DMS79 treated with DMSO at 0.1 percent for 48 hours (cell line): ENCODE results near the gene CYP3A7.
"Not testable (repeated sequence)": the region's sequence is repeated elsewhere in the genome, so short reads cannot be mapped to it uniquely, and the experiment has no call there.

Experiments used
- DNase-seq: peaks from one replicate; lab custom pipeline; 2025; lab: John Stamatoyannopoulos, UW

Gene CYP3A7

DNA sequence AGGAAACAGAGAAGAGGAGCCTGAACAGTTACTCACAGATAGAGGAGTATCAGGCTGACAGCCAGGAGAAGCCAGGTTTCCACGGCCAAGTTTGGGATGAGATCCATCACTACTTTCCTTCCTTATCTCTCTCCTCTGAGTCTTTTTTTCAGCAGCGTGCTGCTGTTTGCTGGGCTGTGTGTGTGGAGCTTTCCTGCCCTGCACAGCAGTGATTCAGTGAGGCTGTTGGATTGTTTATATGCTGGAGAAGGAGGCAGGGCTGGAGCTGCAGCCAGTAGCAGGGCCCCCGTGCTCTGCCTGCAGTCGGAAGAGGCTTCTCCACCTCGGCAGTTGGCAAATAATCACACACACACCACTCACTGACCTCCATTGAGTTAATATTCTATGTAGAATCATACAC is at the start of gene CYP3A7:
Gene CYP3A7 (minus strand): TSS at position 210 of the 400 bp plus-strand sequence. CDS start 103 bp downstream, at position 107.
- DNase-seq, result no peak

DNA sequence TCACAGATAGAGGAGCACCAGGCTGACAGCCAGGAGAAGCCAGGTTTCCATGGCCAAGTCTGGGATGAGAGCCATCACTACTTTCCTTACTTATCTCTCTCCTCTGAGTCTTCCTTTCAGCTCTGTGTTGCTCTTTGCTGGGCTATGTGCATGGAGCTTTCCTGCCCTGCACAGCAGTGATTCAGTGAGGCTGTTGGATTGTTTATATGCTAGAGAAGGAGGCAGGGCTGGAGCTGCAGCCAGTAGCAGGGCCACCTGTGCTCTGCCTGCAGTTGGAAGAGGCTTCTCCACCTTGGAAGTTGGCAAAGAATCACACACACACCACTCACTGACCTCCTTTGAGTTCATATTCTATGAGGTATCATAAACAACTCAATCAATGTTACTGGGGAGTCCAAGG is 49.0 kb upstream of the CYP3A7 start, which contains the start of gene CYP3A4:
Gene CYP3A4 (minus strand): TSS at position 178 of the 400 bp plus-strand sequence. CDS start 103 bp downstream, at position 75.
- DNase-seq, result no peak

DNA sequence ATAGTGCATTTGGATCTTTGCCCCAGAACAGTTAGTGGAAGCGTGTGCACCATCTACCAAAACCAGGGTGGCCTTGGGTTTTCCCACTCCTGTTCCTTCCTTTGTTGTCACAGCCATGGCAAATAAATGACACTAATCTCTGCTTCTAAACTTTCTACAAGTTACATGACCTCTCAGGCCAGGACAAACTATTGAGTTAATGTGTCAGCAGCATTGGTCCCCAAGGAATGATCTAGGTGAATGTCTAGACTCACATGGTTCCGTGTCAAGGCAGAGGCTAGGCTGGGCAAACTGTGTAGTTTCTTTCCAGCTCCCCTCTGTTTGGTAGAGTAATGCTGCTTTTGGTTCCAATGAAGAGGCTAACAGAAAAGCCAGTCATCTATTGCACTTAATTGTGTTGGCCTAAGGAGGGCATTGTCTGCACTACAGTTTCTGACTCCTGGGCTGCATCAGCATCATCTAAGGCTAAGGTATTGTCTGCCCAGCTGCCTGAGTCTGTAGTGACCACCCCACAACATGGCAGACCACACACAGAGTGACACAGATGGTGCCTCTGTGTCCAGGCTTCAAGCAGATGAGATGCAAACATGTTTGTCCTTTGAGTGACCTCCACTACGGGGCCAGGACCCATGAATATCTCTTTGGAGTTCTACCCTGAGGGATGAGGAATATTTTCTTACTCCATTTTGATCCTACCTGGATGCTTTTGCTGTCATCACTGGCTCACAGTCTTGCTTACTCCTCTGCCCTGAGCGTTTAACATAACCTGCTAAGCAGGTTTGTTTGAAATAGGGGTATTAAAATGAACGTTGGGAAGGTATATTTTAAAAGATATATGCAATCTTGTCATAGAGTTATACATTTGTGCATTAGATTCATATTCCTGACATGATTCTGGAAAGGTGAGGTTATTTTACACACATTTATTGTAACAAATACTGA is 47.3 kb upstream of the CYP3A7 start:
- DNase-seq, result no peak

DNA sequence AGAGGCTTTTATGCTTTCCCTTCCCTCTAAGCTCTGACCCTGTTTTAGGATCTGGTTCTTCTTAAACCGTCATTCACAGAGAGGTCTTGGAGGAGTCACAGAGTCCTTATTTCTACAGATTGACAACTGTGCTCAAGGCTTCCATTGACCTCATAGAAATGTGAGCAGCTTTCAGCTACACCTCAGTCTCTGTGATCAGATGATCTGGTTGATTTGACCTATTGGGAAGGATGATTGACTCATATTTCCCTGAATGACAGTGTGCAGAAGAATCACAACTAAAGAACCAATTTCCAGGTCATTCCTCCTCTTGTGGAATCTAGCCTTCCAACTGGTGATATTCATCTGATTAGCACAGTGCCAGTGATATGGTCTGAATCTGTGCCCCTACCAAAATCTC is 45.6 kb upstream of the CYP3A7 start:
- DNase-seq, result no peak

DNA sequence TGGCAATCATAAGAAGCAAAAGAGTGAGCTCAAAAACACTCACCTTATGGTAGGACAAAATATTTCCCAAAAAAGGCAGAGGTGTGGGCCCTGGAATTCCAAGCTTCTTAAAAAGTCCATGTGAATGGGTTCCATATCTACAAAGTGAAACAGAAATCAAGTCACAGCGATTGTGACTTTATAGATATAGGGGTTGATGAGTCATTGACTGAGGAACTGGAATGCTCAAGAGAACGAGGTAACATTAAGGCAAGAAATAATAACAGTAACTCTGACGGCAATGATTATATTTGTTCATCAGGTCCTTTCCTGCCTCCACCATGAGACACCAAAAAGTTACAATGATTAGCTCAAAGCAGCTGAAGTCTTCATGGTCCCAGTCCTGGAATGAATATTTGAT is 45.0 kb upstream of the CYP3A7 start:
- no peak for DNase-seq

DNA sequence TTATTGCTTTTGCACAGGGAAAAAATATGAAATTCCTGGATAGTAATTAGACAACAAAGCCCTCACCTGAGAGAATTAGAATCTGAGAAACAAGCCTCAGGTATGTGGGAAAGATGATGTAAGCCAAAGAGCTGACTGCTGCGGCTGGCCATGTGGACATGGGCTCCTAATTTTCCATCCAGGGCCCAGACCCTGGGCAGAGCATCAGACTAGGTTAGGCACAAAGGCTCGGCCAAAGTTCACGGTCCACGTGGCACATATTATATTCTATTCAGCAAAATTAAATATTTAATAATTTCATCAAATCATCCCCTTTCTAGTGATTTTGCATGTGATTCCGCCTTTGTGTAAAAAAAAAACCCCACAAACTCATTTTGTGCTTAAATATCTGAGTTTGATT is 43.9 kb upstream of the CYP3A7 start:
- no peak for DNase-seq

DNA sequence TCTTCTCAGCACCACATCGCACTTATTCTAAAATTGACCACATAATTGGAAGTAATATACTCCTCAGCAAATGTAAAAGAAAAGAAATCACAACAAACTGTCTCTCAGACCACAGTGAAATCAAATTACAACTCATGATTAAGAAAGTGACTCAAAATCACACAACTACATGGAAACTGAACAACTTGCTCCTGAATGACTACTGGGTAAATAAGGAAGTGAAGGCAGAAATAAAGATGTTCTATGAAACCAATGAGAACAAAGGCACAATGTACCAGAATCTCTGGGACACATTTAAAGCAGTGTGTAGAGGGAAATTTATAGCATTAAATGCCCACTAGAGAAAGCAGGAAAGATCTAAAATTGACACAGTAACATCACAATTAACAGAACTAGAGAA is 38.4 kb upstream of the CYP3A7 start:
- DNase-seq, result not testable (repeated sequence)

DNA sequence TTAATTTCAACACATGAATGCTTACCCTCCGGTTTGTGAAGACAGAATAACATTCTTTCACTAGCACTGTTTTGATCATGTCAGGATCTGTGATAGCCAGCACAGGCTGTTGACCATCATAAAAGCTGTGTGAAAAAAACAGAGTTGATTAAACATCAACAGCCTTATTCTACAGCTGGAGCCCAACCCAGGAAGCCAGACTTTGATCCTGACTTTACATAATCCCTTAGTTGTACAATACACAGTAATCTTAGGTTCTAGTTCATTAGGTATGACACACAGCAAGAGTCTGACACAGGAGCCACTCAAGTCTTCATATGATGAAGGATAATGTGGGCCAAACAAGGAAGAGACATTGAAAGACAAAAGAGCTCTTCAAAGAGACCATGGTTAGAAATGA is 37.6 kb upstream of the CYP3A7 start:
- no peak for DNase-seq

DNA sequence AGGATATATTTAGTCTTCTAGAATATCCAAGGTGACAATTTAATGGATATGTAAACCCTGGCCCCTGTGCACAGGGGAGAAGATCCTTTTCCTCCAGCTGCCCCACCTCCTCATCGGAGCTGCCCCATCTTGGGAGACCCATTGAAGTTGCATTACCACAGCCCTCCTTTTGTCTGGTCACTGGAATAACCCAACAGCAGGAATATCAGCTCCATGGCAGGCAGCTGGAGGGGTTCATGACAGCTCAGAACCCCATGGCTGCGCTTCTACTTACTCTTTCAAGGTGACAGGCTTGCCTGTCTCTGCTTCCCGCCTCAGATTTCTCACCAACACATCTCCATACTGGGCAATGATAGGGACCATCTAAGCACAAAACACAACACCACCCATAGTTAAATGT is 34.5 kb upstream of the CYP3A7 start:
- DNase-seq, result not testable (repeated sequence)

DNA sequence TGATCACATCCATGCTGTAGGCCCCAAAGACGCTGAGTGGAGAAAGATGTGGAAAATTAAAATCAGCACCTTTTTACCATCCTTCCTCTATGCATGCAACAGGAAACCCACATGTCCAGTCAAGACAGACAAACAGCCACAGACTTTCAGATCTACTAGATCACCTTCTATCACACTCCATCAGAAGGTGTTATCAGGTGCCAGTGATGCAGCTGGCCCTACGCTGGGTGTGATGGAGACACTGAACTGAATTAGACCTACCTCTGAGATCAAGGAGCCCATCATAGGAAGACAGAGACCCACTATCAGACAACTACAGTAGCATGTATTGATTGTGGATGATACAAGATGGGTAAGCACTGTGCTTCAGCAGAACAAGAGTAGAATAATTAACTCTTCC is 33.5 kb upstream of the CYP3A7 start:
- DNase-seq, result no peak

DNA sequence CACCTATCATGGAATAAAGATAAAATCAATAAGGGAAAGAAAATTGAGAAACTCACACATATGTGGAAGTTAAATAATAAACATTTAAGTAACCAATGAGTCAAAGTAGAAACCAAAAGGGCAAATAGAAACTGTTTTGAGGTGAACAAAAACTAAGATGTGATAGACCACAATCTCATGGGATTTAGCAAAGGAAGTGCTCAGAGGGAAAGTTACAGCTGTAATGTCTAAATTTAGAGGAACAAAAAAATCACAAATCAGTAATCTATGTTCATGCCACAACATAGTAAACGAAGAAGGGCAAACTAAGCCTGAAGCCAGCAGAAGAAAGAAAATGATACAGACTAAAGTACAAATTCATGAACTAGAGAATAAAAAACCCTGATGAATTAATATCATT is 32.7 kb upstream of the CYP3A7 start:
- no peak for DNase-seq

DNA sequence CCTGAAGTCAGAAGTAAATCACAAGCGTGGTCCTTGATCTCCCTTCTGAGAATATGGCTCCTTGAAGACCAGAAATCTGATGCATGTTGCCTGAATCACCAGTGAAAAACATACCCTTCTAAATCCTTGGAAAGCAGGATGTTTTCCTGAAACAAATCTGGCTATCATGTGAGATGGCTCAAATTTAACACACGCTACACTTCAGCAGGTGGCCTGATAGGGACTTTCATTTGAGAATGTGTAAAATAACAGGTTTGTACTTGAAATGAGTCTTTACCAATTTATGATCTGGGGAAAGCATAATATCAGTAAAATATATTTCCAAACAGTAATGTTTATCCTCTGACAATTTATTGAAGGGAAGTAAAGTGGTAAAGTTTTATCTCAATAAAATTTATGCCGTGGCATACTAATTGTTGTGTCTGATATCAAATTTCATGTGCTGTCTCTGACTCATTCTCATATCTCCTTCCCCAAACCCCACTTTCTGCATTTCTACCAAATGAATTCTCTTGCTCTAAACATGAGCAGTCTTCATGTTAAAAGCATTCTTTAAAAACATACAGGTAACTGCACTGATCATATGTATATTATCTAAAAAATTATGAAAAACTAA is 31.6 kb upstream of the CYP3A7 start:
- no peak for DNase-seq

DNA sequence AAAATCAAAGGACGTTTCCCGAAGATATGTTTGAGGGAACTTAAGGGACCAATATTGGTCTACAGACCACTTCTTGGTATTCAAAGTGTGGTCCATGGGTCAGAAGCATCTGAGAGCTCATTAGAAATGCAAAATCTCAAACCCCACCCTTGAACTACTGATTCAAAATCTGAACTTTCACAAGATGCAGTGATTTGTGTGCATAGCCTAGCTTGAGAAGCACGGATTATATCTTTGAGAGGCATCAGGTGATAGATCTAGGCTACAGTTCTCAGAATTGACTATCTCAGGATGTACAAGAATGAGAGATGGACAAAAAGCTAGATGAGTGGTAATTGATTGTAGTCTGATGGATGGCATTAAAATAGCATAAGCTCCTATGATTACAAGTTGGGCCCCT is 29.5 kb upstream of the CYP3A7 start:
- no peak for DNase-seq

DNA sequence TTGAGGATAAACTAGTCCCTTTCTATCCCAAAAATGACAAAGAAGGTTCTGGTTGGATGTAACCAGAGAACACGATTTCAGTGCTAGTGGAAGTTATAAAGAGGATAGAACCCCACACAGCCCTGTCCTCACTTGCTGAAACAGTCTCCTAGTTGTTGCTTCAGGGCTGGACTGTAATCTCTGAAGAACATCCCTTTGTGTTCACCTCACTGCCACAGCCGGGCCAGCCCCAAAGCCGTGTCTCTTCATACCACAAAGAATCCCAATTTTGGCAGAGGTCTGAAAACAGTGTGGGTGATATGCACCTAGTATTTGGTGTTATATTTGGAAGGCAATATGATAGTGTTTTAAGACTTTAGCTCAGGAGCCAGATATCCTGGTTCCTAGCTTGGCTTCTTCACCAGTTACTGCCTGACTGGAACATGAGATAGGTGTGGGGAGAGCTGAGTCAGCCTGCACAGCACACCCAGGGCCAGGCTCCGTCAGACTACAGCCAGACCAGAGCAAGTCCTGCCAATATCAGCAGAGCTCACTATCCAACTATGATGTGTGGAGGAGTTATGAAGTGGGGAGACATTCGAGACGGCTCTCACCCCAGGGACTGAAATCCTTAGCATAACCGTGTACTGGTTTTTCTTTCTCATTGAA is 27.8 kb upstream of the CYP3A7 start:
- DNase-seq, result no peak

DNA sequence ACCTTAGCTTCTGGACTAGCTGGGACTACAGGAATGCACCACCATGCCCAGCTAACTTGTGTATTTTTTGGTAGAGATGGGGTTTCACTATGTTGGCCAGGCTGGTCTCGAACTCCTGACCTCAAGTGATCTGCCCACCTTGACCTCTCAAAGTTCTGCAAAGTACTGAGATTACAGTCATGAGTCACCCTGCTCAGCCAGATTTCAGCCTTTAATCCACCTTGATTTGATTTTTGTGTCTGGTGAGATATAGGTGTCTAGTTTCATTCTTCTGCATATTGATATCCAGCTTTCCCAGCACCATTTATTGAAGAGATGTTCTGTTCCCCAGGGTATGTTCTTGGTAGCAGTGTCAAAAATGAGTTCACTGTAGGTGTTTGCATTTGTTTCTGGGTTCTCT is 20.1 kb upstream of the CYP3A7 start:
- DNase-seq, result no peak

DNA sequence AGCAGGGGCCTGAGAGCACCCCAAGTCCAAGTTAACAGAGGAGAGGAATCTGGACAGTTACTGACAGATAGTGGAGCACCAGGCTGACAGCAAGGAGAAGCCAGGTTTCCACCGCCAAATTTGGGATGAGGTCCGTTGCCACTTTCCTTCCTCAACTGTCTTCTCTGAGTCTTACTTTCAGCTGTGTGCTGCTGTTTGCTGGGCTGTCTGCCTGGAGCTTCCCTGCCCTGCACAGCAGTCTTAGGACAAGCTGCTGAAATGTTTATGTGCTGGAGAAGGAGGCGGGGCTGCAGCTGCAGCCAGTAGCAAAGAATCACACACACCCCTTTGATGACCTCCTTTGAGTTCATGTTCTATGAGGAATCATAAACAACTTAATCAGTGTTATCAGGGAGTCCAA is 17.4 kb upstream of the CYP3A7 start:
- DNase-seq, result no peak

DNA sequence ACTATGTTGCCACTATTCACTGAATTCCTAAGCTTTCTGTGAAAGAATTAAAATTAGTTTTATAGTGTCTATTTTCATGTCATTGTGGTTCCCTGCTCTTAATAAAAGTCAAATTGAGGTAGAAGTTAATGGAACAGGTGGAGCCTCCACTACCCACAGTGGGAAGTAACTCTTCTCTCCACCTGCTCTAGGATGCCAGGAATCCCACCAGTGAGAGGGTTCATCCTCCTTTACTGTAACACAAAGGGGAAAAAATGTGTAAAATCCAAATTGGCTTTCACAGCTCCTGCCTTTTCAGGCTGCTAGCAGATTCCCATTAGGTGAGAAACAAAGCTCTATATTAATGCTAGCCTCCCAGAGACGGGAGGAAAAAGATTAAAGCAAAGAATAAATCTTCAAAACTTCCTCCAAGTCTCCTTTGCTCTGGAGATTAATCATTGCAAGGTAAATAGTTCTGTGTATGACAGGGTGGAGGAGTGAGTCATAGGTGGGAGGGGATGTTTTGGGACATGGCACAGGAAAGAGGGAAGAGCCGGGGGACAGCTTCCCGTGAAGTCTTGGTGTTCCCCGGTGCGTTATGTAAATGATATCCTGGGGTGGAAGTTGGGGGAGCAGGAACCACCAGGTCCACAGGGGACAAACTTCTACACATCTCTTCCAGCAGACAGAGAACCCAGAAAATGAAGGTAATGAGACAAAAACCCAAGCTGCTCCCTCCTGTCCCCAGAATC is 16.5 kb upstream of the CYP3A7 start:
- DNase-seq, result not testable (repeated sequence)

DNA sequence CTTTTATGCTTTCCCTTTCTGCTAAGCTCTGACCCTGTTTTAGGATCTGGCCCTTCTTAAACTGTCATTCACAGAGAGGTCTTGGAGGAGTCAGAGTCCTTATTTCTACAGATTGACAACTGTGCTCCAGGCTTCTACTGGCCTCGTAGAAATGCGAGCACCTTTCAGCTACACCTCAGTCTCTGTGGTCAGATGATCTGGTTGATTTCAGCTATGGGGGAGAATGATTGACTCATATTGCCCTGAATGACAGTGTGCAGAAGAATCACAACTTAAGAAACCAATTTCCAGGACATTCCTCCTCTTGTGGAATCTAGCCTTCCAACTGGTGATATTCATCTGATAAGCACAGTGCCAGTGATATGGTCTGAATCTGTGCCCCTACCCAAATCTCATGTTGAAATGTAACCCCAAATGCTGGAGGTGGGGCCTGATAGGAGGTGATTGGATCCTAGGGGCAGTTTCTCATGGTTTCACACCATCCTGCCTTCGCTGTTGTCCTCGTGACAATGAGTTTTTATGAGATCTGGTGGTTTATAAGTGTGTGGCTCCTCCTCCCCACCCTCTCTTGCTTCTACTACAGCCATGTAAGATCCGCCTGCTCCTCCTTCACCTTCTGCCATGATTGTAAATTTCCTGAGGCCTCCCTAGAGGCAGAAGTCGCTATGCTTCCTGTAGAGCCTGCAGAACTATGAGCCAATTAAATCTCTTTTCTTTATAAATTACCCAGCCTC is 14.0 kb upstream of the CYP3A7 start:
- DNase-seq, result no peak

DNA sequence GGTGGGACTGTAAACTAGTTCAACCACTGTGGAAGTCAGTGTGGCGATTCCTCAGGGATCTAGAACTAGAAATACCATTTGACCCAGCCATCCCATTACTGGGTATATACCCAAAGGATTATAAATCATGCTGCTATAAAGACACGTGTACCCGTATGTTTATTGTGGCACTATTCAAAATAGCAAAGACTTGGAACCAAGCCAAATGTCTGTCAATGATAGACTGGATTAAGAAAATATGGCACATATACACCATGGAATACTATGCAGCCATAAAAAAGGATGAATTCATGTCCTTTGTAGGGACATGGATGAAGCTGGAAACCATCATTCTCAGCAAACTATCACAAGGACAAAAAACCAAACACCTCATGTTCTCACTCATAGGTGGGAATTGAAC is 11.9 kb upstream of the CYP3A7 start:
- not testable (repeated sequence) for DNase-seq

DNA sequence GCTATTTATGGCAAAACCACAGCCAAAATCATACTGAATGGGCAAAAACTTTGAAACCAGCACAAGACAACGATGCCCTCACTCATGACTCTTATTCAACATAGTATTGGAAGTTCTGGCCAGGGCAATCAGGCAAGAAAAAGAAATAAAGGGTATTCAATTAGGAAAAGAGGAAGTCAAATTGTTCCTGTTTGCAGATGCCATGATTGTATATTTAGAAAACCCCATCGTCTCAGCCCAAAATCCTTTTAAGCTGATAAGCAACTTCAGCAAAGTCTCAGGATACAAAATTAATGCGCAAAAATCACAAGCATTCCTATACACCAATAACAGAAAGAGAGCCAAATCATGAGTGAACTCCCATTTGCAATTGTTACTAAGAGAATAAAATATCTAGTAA is 10.4 kb upstream of the CYP3A7 start:
- DNase-seq, result not testable (repeated sequence)

DNA sequence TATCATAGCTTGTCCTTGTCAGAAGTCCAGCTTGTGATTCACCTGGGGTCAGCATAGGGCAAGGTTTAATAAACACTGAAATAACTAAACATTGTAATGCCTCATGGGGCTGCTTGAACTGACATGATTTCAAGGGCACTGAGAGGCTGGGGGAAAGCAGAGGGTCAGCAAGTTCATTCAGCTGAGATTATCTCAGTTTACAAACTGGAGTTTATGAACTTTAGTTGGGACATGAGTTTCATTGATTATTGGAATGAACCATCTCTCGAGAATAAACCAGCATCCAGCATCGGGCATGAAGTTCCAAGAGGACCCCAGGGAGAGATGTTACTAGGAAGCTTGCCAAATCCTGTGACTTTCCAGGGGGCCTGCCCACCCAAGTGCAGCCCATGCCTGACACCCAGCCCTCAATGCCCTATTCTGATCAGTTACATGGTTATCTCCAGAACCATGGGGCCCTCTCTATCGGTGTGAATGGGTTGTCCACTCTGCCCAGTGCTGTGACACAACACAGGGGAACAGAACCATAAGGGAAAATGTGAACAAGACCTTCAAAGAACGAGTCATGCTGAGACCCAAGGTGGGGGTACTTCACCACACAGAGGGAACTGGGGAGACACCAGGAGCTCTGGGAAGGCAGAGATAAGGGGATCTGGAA is 7.9 kb upstream of the CYP3A7 start:
- no peak for DNase-seq
